ENCODE measurements around the gene GTF2E1. TPM values are rescaled to one million over a fixed set of nuclear protein-coding genes. Genes with fewer than 3 reads are reported as not detected.

Gene GTF2E1
- total and polyA plus RNA-seq, 10 donors: 5.2 to 28.3 (median 19.7) TPM

GRCh38 chr3:120769436-120769835 lies 26.9 kb downstream of the GTF2E1 start:
- no peak overlapping the region for H3K27ac ChIP-seq
- H3K9me3 ChIP-seq: no peaks in the 10 kb centered on the region
- 88 to 95% (median 91%) methylated on average over 2 of the region's 2 CpGs for WGBS, 5 donors
- intact Hi-C loops (cut with DNase I; ENCODE audit: low total_unique reads): no loop called here
- H3K27me3 ChIP-seq (replicated peaks in 1 of 7): no peaks in the 10 kb centered on the region
- H3K4me3 ChIP-seq: no peak overlapping the region
- TF ChIP-seq CTCF (IDR thresholded peaks at IDR 0.05 in 8 of 11, conservative IDR thresholded peaks at IDR 0.05 in 3 of 11): no peak
- no peak for TF ChIP-seq POLR2A (IDR thresholded peaks at IDR 0.05)
- TF ChIP-seq POLR2AphosphoS5 (IDR thresholded peaks at IDR 0.05): no peak
- H3K36me3 ChIP-seq: peaks cover 0 to 40% (median 12%) of the 10 kb centered on the region in 6 donors
- no peak for DNase-seq
- H3K4me1 ChIP-seq: peaks cover 0 to 31% (median 6%) of the 10 kb centered on the region in 6 donors

GRCh38 chr3:120770891-120771290 lies 28.3 kb downstream of the GTF2E1 start:
- 85 to 95% (median 90%) methylated on average over 4 of the region's 4 CpGs for WGBS, 5 donors
- H3K4me3 ChIP-seq: no peak overlapping the region
- H3K27me3 ChIP-seq (replicated peaks in 1 of 7): no peaks in the 10 kb centered on the region
- no peaks in the 10 kb centered on the region for H3K9me3 ChIP-seq
- intact Hi-C loops (cut with DNase I; ENCODE audit: low total_unique reads): no loop called here
- no peak for TF ChIP-seq POLR2A (IDR thresholded peaks at IDR 0.05)
- TF ChIP-seq POLR2AphosphoS5 (IDR thresholded peaks at IDR 0.05): no peak
- no peak for TF ChIP-seq CTCF (IDR thresholded peaks at IDR 0.05 in 8 of 11, conservative IDR thresholded peaks at IDR 0.05 in 3 of 11)
- peaks cover 0 to 53% (median 12%) of the 10 kb centered on the region in 6 donors for H3K36me3 ChIP-seq
- H3K4me1 ChIP-seq: peaks cover 0 to 18% (median 6%) of the 10 kb centered on the region in 6 donors
- no peak overlapping the region for H3K27ac ChIP-seq
- DNase-seq: no peak

- H3K4me1 ChIP-seq: peaks cover 0 to 8% (median 2%) of the 10 kb centered on the region in 6 donors
- H3K4me3 ChIP-seq: no peak overlapping the region
- WGBS, 5 donors: 73 to 93% (median 91%) methylated on average over 2 of the region's 2 CpGs
- H3K27me3 ChIP-seq (replicated peaks in 1 of 7): no peaks in the 10 kb centered on the region
- DNase-seq: no peak
- no peak overlapping the region for H3K27ac ChIP-seq
- TF ChIP-seq CTCF (IDR thresholded peaks at IDR 0.05 in 8 of 11, conservative IDR thresholded peaks at IDR 0.05 in 3 of 11): no peak
- no peak for TF ChIP-seq POLR2A (IDR thresholded peaks at IDR 0.05)
- TF ChIP-seq POLR2AphosphoS5 (IDR thresholded peaks at IDR 0.05): no peak
- H3K36me3 ChIP-seq: peaks cover 0 to 65% (median 22%) of the 10 kb centered on the region in 6 donors
- intact Hi-C loops (cut with DNase I; ENCODE audit: low total_unique reads): no loop called here
- no peaks in the 10 kb centered on the region for H3K9me3 ChIP-seq
Measured at GRCh38 chr3:120772081-120772480, 29.5 kb downstream of the GTF2E1 start.

- Histone ChIP-seq H3K36me3 (peaks cover 0 to 82% (median 25%) of the 10 kb centered on the region in 6 donors), H3K4me1 (no peaks in the 10 kb centered on the region), H3K9me3 (no peaks in the 10 kb centered on the region), H3K27ac (no peak overlapping the region), H3K4me3 (no peak overlapping the region), H3K27me3 (replicated peaks in 1 of 7) (no peaks in the 10 kb centered on the region)
- intact Hi-C loops (cut with DNase I; ENCODE audit: low total_unique reads): no loop called here
- no peak for TF ChIP-seq POLR2A (IDR thresholded peaks at IDR 0.05)
- no peak for TF ChIP-seq POLR2AphosphoS5 (IDR thresholded peaks at IDR 0.05)
- no peak for TF ChIP-seq CTCF (IDR thresholded peaks at IDR 0.05 in 8 of 11, conservative IDR thresholded peaks at IDR 0.05 in 3 of 11)
- DNase-seq: no peak
Measured at GRCh38 chr3:120773932-120774331, 31.4 kb downstream of the GTF2E1 start.

Data from spleen (tissue), 11 donors.